HFFc6 (cell line): ENCODE measurements around the gene CDC42BPG. TPM values are rescaled to one million over a fixed set of nuclear protein-coding genes. Genes with fewer than 3 reads are reported as not detected.
"Not testable (repeated sequence)": the region's sequence is repeated elsewhere in the genome, so short reads cannot be mapped to it uniquely, and the experiment has no call there.

Experiments
- DNase-seq: peaks from one replicate; pipeline ENCODE4 v3.0.0-alpha.2; 2018
- H3K27ac Mint-ChIP-seq: 2 replicates; pipeline ENCODE4 v1.8.0; 2020; ENCODE audit warnings: mild to moderate bottlenecking, mixed read lengths
- H3K27me3 Mint-ChIP-seq: 2 replicates; pipeline ENCODE4 v1.8.0; 2021; ENCODE audit warnings: mild to moderate bottlenecking, moderate library complexity, mixed read lengths; ENCODE audit not compliant: insufficient read depth
- H3K36me3 Mint-ChIP-seq: 2 replicates; pipeline ENCODE4 v1.8.0; 2021; ENCODE audit warnings: low read depth, mixed read lengths
- H3K4me1 Mint-ChIP-seq: 2 replicates; pipeline ENCODE4 v1.8.0; 2020; ENCODE audit warnings: low read depth, mixed read lengths
- H3K4me3 Mint-ChIP-seq: 2 replicates; pipeline ENCODE4 v1.8.0; 2020; ENCODE audit warnings: mild to moderate bottlenecking, moderate library complexity, mixed read lengths
- H3K9me3 Mint-ChIP-seq: 2 replicates; pipeline ENCODE4 v1.8.0; 2020; ENCODE audit warnings: mild to moderate bottlenecking, mixed read lengths
- total RNA-seq, 6 experiments: library from RNA; stranded (reverse); fragmentation: NEBNext Ultra II Directional; extraction: Animal tissue kit (Norgen Biotek cat#: 25700); gene quantifications; 2 replicates in 1 of 6; 3 replicates in 5 of 6; pipeline ENCODE4 v1.2.3, GENCODE V29; 2021
- TF ChIP-seq, protein P1 (sequence below): fragments of 200-600 bp; sonication (generic); IDR thresholded peaks from 2 replicates; pipeline ENCODE4 v1.5.0; 2021; ENCODE audit warnings: antibody characterized with exemption, mild to moderate bottlenecking

The CDC42BPG gene
- total RNA-seq, 6 experiments from 2014 or later = 0.02 to 0.21 (median 0.05) TPM; not detected in 1

DNA sequence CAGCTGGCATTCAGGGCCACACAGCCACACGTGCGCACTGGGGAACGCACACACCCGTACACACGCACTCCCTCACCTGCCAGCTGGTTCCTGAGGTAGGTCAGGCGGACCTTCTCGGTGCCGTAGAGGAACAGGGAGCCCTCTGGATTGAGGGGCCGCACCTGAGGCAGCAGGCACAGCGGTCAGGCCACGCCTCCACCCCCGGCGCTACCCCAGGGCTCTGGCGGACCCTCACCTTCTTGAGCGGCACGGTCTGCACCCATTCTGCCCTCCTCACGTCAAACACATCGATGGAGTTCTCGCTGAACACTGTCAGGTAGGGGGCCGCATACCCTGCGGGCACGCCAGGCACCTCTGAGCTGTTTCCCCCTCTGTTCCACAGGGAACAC is 17.0 kb downstream of the CDC42BPG start:
- H3K27ac Mint-ChIP-seq = no peak overlapping the region
- TF ChIP-seq, protein P1, sequence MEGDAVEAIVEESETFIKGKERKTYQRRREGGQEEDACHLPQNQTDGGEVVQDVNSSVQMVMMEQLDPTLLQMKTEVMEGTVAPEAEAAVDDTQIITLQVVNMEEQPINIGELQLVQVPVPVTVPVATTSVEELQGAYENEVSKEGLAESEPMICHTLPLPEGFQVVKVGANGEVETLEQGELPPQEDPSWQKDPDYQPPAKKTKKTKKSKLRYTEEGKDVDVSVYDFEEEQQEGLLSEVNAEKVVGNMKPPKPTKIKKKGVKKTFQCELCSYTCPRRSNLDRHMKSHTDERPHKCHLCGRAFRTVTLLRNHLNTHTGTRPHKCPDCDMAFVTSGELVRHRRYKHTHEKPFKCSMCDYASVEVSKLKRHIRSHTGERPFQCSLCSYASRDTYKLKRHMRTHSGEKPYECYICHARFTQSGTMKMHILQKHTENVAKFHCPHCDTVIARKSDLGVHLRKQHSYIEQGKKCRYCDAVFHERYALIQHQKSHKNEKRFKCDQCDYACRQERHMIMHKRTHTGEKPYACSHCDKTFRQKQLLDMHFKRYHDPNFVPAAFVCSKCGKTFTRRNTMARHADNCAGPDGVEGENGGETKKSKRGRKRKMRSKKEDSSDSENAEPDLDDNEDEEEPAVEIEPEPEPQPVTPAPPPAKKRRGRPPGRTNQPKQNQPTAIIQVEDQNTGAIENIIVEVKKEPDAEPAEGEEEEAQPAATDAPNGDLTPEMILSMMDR = no peak
- H3K4me3 Mint-ChIP-seq = no peak overlapping the region
- H3K4me1 Mint-ChIP-seq = no peaks in the 10 kb centered on the region
- H3K27me3 Mint-ChIP-seq = peaks cover 9% of the 10 kb centered on the region
- DNase-seq = no peak
- H3K9me3 Mint-ChIP-seq = no peaks in the 10 kb centered on the region
- H3K36me3 Mint-ChIP-seq = no peaks in the 10 kb centered on the region

DNA sequence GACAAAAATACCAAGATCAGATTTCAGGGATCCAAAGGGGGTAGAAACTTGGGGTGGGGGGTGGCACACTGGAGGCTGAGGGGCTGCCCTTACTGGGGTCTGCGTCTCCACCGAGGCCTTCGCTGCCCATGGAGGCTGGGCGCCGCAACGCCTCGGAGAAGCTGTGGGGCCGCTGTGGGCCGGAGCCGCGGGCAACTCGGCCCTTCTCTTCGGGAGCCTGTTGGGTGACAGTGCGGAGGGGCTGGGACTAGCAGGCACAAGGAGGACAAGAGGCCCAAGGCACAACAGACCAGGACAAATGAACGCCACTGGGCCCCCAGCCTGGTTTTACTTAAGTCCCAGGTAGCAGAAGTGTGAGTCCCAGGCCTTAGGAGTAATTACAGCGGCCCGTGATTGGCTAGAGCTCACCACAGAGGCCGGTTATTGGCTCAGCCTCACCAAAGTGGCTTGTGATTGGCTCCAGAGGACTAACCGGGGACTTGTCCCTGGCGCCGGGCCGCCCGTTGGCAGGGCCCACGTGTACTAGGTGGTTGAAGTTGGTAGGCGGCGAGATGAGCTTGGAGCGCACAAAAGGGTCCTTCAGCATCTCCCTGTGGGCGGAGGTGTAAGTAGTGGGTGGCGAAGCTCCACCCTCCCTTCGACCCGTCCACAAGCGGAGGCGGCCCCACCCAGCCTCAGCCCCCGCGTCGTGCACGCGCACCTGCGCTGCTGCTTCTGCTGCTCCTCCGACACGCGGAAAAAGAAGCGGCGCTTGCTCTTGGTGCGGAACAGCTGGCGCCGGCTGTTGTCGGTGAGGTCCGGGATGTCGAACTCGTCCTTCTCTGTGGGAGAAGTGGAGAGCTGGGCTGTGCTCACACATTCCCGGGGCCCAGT is 17.6 kb downstream of the CDC42BPG start:
- Mint-ChIP-seq H3K4me1 (no peaks in the 10 kb centered on the region), H3K9me3 (no peaks in the 10 kb centered on the region), H3K4me3 (no peak overlapping the region), H3K36me3 (no peaks in the 10 kb centered on the region), H3K27me3 (peaks cover 9% of the 10 kb centered on the region), H3K27ac (no peak overlapping the region)
- DNase-seq = no peak
- TF ChIP-seq, protein P1 = no peak

DNA sequence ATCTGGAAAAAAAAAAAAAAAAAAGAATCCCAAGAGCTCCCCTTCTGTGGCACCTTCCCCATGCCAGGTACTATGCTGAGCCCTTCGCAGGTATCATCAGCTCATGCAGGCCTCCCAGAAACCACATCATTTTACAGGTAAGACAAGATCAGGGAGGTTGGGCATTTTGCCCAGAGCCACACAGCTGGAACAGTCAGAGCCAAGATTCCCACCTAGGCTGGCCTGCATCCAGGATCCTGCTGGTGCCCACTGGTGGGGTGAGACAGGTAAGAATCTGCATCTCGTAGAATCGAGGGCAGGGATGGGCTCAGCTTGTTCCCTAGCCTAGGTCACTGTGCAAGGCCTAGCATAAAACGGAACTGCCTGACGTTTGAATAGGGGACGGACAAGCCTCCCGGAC is 18.4 kb downstream of the CDC42BPG start:
- Mint-ChIP-seq H3K36me3 (no peaks in the 10 kb centered on the region), H3K27me3 (peaks cover 9% of the 10 kb centered on the region), H3K27ac (no peak overlapping the region), H3K4me3 (no peak overlapping the region), H3K9me3 (no peaks in the 10 kb centered on the region), H3K4me1 (no peaks in the 10 kb centered on the region)
- no peak for DNase-seq
- TF ChIP-seq, protein P1 = no peak

DNA sequence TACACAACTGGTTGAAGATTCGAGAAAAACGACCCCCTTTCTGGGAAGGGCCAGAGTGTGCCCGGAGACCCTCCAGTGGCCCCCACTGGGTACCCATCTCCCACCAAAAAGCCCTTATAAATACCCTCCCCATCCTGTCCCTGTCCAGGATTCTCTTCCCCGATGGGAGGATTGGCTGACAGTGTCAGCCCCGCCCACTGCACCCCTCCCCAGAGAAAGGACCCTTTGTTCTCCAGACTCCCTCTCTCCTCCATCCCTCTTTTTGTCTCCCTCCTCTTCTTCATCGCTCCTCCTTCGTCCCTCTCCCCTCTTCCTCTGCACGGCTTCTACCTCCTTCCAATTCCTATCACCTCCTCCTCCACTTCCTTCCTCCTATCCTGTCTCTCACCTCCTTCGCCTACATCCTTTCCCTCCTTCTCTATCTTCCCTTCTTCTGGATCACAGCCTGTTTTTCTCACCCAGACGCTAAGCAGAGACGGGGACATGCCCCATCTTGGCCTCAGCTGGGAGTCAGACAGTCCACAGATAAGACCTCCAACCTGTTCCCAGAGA is 20.8 kb downstream of the CDC42BPG start:
- no peaks in the 10 kb centered on the region for H3K36me3 Mint-ChIP-seq
- TF ChIP-seq, protein P1 = no peak
- DNase-seq = no peak
- no peak overlapping the region for H3K27ac Mint-ChIP-seq
- no peaks in the 10 kb centered on the region for H3K9me3 Mint-ChIP-seq
- H3K27me3 Mint-ChIP-seq = peaks cover 7% of the 10 kb centered on the region
- no peaks in the 10 kb centered on the region for H3K4me1 Mint-ChIP-seq
- H3K4me3 Mint-ChIP-seq = no peak overlapping the region

DNA sequence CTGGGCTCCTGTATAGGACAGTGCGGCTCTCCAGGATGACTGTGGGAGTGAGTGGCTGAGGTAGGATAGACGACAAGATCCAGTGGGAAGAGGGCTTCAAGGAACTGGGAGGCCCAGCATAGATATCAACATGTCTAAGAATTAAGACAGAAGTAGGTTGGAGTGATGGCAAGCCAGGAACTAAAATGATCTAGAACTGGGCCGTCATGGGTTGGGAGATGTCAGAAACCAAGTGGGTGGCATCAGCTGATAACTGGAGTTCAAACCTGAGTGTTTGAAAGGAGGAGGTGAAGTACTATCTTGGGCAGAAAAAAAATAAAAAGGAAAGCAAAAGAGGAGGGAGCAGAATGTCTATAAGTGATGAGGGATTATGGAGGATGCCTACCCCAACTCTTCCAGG is 27.0 kb downstream of the CDC42BPG start:
- no peak for DNase-seq
- Mint-ChIP-seq H3K27me3 (peaks cover 15% of the 10 kb centered on the region), H3K4me3 (no peak overlapping the region), H3K36me3 (no peaks in the 10 kb centered on the region), H3K4me1 (no peaks in the 10 kb centered on the region), H3K9me3 (no peaks in the 10 kb centered on the region), H3K27ac (no peak overlapping the region)
- TF ChIP-seq, protein P1 = no peak

DNA sequence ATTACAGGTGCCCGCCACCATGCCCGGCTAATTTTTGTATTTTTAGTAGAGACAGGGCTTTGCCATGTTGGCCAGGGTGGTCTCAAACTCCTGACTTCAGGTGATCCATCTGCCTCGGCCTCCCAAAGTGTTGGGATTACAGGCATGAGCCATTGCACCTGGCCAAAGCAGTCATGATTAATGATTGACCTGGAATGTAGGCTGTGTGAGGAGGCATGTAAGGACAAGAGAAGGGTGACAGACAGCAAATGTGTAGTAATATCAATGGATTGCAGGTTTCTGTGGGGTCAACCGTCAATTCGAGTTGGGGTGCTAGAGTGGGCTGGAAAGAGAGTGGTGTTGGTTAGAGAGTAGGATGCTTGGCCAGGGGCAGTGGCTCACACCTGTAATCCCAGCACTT is 29.0 kb downstream of the CDC42BPG start:
- not testable (repeated sequence) for H3K4me1 Mint-ChIP-seq, DNase-seq, H3K27ac Mint-ChIP-seq, H3K4me3 Mint-ChIP-seq, H3K36me3 Mint-ChIP-seq, H3K9me3 Mint-ChIP-seq
- H3K27me3 Mint-ChIP-seq = peaks cover 16% of the 10 kb centered on the region
